Measurements from ENCODE around the gene CDK5RAP2.

DNA sequence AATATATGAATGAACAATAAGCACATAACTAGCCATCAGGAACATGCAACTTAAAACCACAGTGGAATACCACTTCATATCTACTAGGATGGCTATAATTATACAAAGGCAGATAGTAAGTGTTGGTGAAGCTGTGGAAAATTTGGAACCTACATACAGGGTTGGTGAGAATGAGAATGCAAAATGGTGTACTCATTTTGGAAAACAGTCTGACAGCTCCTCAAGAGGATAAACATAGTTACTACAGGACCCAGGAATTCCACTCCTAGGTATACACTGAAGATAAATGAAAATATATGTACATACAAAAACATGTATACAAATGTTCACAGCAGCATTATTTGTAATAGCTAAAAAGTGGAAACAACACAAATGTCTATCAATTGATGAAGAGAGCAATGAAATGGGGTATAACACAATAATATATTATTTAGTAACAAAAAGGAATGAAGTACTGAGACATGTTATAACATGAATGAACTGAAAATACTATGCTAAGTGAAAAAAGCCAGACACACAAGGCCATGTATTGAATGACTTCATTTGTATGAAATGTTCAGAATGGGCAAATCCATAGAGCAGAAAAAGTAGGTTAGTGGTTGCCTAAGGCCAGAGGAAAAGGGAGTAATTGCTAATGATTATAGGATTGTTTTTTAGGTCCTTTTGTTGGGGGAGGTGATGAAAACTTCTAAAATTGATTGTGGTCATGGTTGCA lies 31.2 kb upstream of the CDK5RAP2 start:
- TF ChIP-seq, protein P1, sequence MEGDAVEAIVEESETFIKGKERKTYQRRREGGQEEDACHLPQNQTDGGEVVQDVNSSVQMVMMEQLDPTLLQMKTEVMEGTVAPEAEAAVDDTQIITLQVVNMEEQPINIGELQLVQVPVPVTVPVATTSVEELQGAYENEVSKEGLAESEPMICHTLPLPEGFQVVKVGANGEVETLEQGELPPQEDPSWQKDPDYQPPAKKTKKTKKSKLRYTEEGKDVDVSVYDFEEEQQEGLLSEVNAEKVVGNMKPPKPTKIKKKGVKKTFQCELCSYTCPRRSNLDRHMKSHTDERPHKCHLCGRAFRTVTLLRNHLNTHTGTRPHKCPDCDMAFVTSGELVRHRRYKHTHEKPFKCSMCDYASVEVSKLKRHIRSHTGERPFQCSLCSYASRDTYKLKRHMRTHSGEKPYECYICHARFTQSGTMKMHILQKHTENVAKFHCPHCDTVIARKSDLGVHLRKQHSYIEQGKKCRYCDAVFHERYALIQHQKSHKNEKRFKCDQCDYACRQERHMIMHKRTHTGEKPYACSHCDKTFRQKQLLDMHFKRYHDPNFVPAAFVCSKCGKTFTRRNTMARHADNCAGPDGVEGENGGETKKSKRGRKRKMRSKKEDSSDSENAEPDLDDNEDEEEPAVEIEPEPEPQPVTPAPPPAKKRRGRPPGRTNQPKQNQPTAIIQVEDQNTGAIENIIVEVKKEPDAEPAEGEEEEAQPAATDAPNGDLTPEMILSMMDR (IDR thresholded peaks at IDR 0.05; ENCODE audit: borderline replicate concordance, extremely low read depth, low read length, poor library complexity, severe bottlenecking), result peak; percentile 24
- no peak for TF ChIP-seq EZH2 (IDR thresholded peaks at IDR 0.05; ENCODE audit: borderline replicate concordance, low read depth, low read length, severe bottlenecking)
